ENCODE results near the gene ZNRF4.
"Not testable (repeated sequence)": the region's sequence is repeated elsewhere in the genome, so short reads cannot be mapped to it uniquely, and the experiment has no call there.

ZNRF4 gene, protein sequence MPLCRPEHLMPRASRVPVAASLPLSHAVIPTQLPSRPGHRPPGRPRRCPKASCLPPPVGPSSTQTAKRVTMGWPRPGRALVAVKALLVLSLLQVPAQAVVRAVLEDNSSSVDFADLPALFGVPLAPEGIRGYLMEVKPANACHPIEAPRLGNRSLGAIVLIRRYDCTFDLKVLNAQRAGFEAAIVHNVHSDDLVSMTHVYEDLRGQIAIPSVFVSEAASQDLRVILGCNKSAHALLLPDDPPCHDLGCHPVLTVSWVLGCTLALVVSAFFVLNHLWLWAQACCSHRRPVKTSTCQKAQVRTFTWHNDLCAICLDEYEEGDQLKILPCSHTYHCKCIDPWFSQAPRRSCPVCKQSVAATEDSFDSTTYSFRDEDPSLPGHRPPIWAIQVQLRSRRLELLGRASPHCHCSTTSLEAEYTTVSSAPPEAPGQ

DNA sequence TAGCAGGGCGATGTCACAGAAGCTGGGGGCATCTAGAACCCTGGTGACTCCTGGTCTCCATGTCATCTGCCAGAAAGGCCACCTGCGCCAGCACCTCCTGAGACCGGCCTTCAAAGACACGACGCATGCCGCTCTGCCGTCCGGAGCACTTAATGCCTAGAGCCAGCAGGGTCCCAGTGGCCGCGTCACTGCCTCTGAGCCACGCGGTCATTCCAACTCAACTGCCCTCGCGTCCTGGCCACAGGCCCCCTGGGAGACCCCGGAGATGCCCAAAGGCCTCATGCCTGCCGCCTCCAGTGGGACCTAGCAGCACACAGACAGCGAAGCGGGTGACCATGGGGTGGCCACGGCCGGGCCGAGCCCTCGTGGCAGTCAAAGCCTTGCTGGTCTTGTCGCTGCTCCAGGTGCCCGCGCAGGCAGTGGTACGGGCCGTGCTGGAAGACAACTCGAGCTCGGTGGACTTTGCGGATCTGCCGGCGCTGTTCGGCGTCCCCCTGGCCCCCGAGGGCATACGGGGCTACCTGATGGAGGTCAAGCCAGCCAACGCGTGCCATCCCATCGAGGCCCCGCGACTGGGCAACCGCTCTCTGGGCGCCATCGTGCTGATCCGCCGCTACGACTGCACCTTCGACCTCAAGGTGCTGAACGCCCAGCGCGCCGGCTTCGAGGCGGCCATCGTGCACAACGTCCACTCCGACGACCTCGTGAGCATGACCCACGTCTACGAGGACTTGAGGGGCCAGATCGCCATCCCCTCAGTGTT, at the start of gene ZNRF4:
TSS of gene ZNRF4 (plus strand) at position 51 of the 763 bp plus-strand sequence. CDS start at position 126, 75 bp downstream.
- no peak for DNase-seq

DNA sequence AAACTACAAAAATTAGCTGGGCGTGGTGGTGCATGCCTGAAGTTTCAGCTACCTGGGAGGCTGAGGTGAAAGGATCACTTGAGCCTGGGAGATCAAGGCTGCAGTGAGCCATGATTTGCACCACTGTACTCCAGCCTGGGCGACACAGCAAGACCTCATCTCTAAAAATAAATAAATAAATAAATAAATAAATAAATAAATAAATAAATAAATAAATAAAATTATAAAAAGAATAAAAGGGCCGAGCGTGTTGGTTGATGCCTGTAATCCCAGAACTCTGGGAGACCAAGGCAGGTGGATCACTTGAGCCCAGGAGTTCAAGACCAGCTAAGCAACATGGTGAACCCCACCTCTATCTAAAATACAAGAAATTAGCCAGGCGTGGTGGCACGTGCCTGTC, 49.0 kb upstream of the ZNRF4 start:
- not testable (repeated sequence) for DNase-seq

DNA sequence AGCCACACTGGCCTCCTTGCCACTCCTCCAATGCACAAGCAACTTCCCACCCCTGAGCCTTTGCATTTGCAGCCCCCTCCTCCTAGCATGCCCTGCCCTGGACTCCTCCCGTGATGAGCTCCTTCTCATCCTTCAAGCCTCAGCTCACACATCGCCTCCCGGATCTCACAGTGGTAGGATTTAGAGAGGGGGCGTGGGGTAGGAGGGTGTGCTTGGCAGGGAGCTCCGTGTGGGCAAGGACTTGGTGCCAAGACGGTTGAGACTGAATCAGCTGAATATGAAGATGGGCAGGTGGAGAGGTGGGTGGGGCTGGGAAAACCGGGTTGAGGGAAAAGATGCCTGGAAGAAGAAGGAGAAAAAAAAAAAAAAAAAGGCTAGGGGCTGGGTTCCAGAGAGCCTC, 48.4 kb upstream of the ZNRF4 start:
- DNase-seq: no peak

DNA sequence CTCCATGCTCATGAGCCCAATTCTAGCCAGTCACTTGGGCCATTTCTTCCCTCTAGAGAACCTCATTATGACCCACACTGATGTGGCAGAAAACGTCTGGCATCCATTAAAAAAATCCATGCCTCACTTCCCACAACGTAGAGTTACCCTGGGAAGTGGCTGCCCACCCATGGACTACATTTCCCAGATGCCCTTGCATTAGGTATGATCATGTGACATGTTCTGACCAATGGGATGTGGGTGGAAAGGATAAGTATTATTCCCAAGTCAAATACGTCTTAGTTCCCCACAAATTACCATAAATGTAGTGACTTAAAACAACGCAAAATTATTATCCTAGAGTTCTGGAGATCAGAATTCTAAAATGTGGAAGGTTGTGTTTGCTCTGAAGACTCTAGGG, 47.9 kb upstream of the ZNRF4 start:
- DNase-seq: no peak

DNA sequence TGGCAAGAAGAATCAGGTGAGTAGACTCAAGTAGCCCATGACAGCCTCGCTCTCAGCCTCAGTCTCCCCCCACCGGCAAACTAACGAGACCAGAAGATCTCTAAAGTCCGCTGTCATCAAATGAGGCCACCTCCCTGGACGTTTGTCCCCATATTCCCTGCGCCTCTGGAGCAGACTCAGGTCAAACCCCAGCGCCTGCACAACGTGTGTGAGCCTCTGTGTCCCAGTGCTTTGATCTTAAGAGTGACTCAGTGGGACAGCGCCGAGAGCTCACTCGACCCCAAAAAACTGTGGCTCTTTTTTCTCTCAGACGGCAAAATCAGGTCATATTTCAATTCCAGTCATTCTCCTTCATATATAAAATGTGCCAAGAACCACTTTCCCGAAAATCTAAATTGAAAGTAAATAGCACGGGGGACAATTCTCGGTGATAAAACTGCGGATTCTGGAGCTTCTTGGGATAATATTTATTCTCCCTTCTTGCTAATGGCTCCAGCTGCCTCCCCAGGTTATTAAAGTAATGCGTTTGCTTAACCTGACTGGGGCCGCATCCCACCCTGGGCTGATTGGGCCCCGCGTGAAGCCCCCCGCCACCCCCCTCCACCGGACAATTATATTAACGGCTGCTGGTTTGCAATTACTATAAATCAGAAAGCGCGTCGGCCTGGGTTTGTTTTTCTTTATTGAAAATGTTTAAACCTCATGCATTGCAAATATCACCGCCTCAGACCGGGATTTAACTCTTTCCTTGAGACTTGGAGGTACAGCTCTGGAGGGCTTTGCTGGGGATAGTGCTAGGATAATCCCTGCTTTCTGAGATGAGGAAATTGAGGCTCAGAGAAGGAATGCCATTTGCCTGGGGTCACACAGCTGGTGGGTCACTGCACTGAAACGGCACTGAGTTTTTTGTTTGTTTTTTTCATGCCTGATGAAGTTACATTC, 37.5 kb upstream of the ZNRF4 start:
- no peak for DNase-seq

DNA sequence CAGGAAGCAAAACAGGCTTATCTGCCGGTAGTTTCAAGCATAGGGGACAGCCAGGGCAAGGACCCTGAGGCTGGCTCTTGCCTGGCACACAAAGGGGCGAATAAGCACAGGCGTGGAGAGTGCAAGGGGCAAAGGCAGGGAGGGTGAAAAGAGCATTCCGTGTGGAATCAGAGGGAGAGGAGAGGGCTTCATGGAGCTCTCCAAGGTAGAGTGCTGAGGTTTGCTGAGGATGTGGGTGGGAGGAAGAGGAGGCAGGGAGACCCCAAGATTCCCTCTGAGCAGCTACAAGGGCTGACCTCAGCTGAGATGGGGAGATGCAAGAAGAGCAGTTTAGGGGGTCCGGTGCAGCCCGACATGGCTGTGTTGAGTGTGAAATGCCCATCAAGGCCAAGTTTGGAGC, 36.5 kb upstream of the ZNRF4 start:
- no peak for DNase-seq

DNA sequence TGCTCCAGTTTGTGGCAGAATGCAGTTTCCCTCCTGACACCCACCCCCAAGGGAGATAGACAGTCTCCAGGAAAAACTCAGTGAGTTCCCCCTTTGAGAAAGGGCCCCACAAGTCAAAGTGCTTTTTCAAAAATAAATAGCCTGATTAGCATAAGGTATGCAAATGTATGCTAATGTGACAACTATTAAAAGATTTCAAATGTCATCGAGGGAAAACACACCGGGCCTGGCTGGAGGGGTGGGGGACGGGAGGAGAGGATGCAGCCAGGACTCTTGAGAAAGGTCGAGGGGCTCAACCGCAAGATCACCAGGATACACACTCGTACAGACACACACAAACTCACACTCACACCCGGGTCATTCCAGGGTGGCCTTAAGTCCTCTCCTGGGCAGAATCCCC, 34.3 kb upstream of the ZNRF4 start:
- DNase-seq: no peak

DNA sequence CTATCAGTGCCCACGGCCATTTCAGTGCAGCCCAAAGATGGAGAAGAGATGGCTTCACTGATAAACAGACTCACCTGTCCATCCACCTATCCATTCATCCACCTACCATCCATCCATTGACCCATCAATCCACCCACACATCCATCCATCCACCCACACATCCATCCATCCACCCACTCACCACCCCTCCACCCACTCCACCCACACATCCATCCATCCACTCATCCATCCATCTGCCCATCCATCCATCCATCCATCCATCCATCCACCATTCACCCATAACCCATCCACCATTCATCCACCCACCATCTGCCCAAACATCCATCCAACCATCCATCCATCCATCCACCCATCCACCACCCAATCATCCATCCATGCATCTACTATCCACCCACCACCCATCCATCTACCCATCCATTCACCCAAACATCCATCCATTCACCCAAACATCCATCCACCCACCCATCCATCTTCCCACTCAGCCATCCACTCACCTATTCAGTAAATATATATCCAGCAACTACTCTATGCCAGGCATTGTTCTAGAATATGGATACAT, 31.6 kb upstream of the ZNRF4 start:
- DNase-seq: no peak

DNA sequence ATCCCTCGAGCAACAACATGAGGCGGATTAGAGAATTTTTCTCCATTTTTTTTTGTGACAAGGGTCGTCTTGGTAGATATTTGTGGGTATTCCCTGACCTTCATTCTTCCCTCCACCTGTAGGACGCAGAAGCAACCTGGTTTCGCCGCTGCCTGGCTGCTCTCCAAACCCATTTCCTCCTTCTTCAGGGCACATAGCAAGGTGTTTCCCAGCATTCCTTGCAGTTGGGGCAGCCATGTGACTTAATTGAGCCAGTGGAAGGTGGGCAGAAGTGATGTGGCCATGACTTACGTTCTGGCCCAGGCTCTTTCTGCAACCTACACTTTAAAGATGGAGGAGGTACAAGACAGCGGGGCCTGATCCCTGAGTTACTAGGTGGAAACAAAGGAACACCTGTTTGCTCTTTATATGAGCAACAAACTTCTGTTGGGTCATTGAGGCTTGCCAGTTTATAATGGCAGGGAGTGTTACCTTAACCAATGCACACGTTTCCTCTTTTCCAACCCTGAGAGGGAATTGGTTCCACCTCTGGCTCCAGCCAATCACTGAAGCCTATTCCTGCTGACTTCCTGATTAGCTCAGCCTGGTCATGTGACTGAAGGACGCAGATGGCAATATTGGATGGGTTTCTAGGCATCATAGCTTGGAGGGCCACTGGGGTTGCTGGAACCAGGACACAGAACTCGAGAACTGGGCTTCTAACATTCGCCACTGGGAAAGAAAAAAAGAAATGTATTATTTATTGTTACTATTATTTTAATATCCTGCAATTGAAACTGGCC, 30.8 kb upstream of the ZNRF4 start:
- no peak for DNase-seq

DNA sequence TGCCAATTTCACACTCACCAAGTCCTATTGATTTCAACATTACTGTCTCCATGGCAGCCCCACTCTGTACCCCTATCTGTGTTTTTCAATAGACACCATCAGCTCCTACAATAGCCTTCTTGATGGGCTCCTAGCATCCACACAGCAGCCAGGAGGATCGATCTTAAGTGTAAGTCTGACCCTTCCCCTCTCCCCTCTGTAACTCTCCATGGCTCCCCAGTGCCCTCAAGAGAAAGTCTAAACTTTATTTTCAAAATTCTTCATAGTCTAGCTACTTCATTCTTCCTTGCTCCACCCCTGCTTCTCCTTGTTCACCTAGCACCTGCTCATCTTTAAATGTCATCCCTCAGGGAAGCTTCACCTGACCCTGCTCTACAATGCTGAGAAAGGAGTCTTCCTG, 30.0 kb upstream of the ZNRF4 start:
- DNase-seq: no peak

DNA sequence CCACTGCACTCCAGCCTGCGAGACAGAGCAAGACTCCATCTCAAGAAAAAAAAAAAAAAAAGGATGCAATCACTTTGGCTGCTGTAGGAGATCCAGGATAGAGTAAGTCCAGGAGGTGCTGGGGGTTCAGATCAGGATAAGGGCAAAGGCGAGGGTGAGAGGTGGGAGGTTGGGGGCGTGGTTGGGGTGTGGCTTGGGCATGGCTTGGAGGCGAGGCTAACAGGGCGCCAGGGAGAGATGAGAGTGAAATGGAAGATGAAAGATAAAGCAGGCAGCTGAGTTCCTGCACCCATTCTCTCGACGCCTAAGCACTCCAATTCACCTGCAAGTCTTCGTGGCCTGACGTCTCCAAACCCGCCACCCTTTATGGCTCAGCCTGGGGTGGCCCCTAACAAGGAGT, 25.0 kb upstream of the ZNRF4 start:
- DNase-seq: no peak

DNA sequence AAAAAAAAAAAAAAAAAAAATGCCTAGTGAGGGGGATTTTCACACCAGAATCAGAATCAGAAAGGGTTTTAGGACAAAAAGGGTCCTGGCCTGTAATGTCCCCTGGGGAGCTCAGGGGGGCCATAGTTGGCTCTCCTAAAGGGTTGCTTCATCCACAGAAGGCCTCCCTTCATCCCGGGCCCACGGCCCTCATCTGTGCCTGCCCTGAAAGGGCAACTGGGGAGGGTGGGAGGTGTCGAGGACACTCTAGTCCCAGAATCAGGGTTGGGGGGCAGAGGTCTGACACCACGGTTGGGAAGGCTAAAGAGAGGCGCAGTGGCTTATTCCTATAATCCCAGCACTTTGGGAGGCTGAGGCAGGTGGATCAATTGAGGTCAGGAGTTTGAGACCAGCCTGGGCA, 22.5 kb upstream of the ZNRF4 start:
- DNase-seq: no peak

DNA sequence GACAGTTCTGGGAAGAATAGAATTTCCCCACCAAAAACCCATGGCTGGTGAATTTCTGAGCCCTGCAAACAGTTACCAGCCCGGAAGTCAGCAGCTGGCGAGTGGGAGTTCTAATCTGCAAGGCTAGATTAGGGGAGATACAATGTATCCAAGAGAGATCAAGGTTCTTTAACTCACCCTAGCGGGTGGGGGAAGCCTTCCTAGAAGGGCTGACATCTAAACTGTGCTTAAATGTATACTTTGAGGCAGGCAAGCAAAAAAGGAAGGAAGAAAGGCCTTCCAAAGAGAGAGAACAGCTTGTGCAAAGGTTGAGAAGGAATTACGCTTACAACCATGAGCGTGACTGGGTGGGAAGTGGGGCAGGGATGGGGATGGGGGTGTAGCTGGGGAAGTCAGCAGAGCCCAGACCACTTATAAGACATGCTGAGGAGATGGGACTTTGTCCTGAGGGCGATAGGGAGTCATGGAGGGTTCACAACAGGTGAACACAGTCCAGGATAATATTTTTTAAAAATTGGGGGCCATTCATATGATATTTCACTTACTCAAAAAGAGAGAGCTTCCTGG, 20.8 kb upstream of the ZNRF4 start:
- no peak for DNase-seq

DNA sequence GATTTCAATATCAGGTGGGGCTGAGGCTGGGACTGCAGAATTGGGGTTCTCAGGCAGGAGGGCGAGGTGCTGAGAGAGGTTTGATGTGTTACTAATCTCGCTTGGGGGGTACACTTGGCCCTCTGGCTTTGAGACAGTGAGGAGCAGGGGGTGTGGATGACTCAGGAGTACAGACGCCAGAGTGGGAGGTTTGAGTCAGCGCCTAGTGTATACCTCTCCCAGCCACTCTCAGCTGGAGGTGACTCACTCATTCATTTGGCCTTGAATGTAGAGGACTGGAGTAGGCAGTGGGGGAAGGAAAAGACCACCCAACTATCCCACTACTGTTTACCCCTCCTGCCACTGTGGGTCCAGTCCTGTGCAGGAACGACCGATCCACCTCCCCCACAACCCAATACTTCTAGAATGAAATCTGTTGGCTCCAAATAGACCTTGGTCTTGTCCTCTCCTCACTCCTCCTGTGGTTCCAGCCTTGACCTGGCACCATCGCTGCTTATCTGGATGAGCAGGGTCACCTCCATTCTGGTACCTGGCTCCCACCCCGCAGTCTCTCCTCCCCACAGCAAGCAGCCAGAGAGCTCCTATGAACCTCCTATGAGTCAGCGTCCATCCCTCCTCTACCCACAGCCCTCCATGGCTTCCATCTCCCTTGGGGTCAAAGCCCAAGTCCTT, 20.1 kb upstream of the ZNRF4 start:
- DNase-seq: no peak

DNA sequence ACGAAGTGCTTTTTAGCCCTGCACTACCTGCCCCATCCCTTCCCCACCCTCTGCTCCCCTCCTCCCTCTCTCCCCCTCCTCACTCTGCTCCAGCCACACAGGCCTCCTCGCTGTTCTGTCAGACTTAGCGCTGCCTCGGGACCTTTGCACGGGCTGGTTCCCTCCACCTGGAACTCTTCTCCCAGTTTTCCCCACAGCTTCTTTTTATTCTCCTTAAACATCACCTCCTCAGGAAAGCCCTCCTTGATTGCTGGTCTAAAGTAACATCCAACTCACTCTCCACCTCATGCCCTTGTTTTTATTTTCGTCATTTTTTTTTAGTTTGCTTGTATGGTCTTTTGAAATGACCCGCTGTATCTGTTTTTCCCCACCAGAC, 19.6 kb upstream of the ZNRF4 start:
- no peak for DNase-seq

DNA sequence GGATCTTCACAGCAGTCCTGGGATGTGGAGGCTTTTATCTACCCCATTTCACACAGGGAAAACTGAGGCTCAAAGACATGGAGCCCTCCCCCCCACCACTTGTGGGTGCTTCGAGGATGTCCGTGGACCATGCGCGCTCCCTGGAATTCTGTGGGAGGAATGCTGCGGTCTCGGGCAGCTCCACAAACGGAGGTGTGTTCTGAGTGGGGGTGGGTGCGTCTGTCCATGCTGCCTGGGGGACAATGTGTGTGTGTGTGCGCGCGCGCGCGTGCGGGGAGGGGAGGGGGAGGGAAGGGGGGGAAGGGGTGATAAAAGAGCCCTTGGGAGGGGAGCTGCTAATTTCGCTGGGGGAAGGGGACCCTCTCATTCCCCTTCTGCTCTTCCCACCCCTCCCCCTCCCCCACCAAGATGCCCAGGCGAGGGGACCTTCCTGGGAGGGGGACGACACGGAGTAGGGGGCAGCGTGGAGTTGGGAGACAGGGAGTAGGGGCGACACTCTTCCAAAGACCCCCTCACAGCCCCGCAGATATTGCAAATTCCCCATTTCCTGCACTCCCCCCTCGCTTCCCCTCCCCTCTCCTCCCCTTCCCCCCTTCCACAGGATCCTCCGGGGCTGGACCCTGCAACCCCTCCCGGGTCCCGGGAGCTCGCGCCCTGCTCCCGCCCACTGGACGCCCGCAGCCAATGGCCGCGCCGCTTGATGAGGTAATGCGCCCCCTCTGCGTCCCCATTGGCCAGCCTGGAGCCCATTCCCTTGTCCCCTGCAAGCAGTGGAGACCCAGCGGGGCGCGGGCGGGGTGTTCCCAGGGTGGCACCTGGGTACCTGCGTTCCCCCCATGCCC, 18.9 kb upstream of the ZNRF4 start:
- DNase-seq: no peak

DNA sequence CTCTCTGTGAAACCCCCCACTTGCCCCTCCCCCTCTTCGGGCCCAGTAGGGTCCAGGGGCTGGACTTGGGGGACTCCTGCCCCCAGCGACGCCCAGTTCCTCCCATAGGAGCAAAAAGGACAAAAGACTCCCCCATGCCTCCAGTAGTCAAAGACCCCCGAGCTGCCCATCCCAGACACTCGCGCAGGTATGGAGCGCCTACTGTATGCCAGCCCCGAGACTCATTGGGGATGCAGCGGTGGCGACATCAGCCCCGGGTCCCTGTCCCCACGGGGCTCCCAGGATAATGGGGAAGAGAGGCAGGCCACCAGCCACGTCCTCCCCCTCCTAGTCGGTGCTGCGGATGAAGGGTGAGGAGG, 18.3 kb upstream of the ZNRF4 start:
- no peak for DNase-seq

DNA sequence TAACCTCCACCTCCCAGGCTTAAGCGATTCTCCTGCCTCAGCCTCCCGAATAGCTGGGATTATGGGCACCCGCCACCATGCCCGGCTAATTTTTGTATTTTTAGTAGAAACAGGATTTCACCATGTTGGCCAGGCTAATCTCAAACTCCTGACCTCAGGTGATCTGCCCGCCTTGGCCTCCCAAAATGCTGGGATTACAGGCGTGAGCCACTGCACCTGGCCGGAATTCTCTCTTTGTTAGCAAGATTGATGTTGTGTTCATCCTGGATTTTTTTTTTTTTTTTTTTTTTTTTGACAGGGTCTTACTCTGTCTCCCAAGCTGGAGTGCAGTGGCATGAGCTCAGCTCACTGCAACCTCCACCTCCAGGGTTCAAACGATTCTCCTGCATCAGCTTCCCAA, 16.5 kb upstream of the ZNRF4 start:
- not testable (repeated sequence) for DNase-seq

DNA sequence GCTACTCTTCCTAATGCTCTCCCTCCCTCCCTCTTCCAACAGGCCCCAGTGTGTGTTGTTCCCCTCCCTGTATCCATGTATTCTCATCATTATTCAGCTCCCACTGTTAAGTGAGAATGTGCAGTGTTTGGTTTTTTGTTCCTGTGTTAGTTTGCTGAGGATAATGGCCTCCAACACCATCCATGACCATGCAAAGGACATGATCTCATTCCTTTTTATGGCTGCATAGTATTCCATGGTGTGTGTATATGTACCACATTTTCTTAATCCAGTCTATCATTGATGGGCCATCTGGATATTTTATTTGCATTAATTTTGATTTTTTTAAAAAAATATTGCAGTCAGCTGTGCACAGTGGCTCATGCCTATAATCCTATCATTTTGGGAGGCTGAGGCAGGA, 15.8 kb upstream of the ZNRF4 start:
- no peak for DNase-seq

DNA sequence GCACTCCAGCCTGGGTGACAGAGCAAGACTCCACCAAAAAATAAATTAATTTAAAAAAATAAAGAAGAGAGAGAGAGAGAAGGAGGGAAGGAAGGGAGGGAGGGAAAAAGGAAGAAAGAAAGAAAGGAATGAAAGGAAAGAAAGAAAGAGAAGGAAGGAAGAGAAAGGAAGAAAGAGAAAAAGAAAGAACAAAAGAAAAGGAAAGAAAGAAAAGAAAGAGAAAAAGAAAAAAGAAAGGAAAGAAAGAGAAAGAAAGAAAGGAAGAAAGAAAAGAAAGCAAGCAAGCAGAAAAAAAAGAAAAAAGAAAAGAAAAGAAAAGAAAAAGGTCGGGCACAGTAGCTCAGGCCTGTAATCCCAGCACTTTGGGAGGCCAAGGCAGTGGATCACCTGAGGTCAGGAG, 14.9 kb upstream of the ZNRF4 start:
- no peak for DNase-seq
